DMS 273 (cell line): ENCODE measurements around the gene USH1G.

ENCODE experiments used
- DNase-seq: peaks from one replicate; lab custom pipeline; 2025; ENCODE audit not compliant: unreplicated experiment; lab: John Stamatoyannopoulos, UW

Gene USH1G

GRCh38 chr17:74954665-74955421 lies 31.8 kb upstream of the USH1G start:
- no peak for DNase-seq

- DNase-seq = no peak
Measured at GRCh38 chr17:74954115-74954514, 31.1 kb upstream of the USH1G start.

GRCh38 chr17:74953134-74953687 lies 30.2 kb upstream of the USH1G start:
- no peak for DNase-seq

DNA sequence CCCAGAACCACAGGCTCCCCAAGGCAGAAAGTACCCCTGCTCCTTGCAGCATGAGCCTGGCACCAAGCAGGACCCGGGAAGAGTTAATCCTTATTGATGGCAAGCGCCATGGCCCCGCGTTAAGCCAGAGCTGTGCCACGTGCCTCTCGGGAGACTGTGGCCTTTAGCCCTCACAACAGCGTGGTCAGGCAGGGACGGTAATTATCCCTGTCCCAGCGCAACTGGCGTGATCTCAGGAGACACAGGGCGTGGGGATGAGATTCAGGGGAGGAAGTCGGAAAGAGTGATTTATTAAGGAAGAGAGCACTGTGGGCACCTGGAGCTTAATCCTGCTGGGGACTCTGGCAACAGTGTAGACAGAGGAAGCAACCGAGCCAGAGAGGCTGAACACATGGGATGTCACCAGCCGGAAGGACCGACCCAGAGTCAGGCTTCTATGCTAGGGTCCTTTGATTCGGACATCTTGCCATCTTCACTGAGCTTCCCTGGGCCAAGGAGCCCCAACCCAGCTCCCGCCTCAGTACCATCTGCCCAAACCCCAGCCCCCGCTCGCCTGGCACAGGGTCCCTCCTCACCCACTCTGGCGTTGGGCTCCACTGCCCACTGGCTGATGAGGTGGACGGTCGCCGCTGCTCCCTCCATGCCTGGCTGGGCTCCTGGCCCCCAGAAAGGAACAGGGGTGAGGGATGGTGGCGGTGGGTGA lies 29.5 kb upstream of the USH1G start:
- DNase-seq = no peak

GRCh38 chr17:74951680-74952421 lies 28.8 kb upstream of the USH1G start:
- no peak for DNase-seq

DNA sequence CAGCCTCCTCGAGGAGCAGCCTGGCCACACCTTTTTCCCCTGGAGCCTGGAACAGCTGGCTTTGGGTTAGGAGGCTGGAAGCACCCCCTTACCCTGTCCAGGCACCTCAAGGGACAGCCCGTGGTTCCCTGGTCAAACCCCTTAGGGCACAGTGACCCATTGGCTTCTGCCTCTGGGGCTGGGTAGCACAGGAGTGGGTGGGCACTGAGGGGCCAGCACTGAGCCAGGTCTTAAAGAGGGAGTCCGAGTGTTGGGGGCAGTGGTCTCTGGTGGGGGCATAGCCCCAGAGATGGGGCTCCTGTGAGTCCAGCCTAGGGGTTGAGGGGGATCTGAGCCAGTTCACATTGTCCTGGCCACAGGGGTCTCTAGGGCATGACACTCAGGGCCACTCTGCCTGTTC lies 28.0 kb upstream of the USH1G start:
- no peak for DNase-seq

DNA sequence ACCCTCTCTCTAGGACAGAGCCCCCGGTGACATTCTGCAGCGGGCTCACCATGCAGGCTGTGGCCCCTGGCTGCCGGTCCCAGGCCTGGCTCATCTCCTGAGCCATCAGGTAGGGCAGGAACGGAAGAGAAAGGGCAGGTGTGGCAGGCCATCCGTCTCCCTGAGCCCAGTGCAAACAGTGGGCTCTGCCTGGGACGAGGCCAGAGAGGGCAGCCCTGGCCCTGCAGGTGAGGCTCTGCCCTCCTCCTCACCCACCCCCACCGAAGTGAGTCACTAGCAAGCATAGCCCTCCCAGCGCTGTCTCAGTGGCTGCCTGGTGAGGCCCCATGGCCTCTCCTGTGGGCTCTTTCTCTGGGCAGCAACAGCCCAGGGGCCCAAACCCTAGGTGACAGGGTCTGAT lies 27.2 kb upstream of the USH1G start:
- no peak for DNase-seq

GRCh38 chr17:74949455-74950115 lies 26.5 kb upstream of the USH1G start:
- DNase-seq = no peak

DNA sequence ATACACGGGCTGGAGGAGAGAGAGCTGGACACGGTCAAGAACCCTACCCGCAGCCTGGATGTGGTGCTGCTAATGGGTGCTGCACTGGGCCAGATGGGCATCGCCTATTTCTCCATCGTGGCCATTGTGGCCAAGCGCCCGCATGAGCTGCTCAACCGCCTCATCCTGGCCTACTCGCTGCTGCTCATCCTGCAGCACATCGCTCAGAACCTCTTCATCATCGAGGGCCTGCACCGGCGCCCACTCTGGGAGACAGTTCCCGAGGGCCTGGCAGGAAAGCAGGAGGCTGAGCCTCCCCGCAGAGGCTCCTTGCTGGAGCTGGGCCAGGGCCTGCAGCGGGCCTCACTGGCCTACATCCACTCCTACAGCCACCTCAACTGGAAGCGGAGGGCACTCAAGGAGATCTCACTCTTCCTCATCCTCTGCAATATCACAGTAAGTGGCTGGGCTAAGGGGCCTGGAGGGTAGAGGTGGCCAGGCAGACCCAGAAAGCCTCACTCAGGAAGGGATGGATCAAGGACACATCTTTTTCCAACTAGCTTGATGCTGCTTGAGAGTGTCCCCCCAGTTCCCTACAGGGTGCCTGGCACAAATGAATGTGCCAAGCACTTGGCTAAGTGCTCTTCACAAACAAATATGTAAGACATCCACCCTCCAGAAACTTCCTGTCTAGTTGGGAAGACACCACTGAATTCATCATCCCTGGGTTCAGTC lies 24.1 kb upstream of the USH1G start:
- no peak for DNase-seq

DNA sequence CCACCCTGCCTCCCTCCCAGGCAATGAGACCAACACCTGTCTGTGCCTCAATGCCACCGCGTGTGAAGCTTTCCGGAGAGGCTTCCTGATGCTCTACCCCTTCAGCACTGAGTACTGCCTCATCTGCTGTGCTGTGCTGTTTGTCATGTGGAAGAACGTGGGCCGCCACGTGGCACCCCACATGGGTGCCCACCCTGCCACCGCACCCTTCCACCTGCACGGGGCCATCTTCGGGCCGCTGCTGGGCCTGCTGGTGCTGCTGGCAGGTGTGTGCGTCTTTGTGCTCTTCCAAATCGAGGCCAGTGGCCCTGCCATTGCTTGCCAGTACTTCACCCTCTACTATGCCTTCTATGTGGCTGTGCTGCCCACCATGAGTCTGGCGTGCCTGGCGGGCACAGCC lies 23.6 kb upstream of the USH1G start:
- DNase-seq = no peak

DNA sequence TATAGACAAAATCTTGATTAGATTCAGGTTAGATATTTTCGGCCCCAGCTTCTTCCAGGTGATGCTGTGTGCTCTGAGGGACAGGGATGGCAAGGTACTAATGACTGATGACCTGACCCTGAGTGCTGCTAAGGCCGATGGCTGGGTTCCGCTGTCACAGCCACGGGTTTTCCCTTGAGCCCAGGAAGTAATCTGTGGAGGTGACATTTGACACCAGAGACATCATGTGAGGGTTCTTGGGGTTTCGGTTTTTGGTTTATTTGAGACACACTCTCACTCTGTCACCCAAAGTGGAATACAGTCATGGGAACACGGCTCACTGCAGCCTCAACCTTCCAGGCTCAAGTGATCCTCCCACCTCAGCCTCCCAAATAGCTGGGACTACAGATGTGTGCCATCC lies 22.5 kb upstream of the USH1G start:
- DNase-seq = no peak

DNA sequence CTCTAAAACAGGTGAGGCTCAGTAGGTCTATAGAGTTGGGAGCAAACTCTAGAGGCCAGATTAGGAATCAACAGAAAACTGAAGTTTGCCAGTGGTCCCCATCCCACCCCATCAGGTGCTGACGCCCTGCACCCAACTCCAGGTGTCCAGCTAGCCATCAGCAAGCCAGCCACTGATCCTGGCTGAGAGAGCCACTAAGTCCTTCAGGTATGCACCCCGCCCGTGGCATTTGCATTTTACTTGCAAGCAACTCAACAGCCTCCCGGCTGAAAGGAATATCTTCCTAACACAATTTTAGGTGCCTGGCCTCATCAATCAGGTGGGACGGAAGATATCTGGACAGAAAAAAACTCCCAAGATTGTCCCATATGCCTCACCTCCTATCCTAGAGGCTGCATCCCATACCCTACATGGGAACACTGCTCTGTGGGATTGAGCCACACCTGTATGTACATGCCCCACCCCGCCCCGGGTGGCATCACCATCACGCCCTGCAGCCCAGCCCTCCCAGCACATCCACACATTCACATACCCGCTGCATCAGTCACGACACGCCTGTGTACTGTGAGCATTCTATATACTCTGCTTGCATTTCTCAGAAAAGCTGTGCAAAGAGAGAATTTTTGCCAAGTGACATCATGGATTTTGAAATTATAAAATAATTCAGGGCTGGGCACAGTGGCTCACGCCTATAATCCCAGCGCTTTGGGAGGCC lies 20.9 kb upstream of the USH1G start:
- DNase-seq = no peak

DNA sequence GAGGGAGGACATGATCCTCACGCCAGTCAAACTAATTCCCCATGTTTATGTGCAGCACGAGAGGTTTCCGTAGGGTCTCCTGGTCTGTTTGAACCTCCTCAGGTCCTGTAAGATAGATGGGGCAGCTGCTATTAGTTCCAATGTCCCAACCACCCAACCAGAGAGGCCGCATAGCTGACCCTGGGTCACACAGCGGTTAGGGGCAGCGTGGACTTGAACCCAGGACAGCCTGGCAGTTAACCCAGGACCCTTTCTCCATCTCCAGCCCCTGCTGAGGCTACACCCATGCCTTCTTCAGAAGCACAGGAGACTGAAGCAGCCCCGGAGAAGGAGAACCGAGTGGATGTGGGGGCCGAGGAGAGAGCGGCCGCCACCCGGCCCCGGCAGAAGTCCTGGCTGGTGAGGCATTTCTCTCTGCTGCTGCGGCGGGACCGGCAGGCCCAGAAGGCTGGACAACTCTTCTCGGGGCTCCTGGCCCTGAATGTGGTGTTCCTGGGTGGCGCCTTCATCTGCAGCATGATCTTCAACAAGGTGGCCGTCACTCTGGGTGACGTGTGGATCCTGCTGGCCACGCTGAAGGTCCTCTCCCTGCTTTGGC lies 18.2 kb upstream of the USH1G start:
- no peak for DNase-seq

- DNase-seq = no peak
Measured at GRCh38 chr17:74939534-74939933, 16.5 kb upstream of the USH1G start.

GRCh38 chr17:74938194-74938950 lies 15.3 kb upstream of the USH1G start:
- DNase-seq = no peak

GRCh38 chr17:74937064-74938051 lies 14.3 kb upstream of the USH1G start:
- DNase-seq = no peak

DNA sequence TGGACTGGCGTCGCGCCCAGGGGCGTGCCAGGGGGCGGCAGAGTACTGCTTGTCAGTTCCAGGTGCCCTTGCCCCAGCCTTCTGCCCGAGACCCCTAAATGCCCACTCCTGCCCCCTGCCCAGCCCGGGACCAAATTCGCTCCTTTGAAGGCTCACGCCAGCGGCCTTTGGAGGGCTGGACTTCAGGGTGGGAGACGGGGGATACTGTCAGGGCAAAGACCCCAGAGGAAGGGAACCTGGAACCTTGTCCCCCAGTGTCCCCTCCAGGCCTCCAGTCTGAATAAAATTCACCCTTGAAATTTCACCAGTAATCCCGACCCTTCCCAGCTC lies 13.4 kb upstream of the USH1G start:
- DNase-seq = no peak
